Heart left ventricle (tissue), 16 donors: ENCODE data around the gene RGL2. TPM values are rescaled to one million over a fixed set of nuclear protein-coding genes. Genes with fewer than 3 reads are reported as not detected.

Source experiments
- ATAC-seq, 4 donors: fragments of 200-7000 bp; cut with Tn5 transposase; one replicate each; pipeline ENCODE4 v1.9.1; 2020 to 2022; ENCODE audit warnings: moderate library complexity in 4 of 4, mild to moderate bottlenecking in 3 of 4, moderate number of reproducible peaks in 1 of 4
- DNase-seq, 5 donors: peaks; one replicate each; pipeline ENCODE4 v3.0.0-alpha.2; 2020
- H3K27ac ChIP-seq, 12 donors: fragments of 200-600 bp; sonication (generic) in 4 of 12; one replicate each; pipeline versions ENCODE4 v1.5.0 to v1.8.0; 2016 to 2022; ENCODE audit warnings: mild to moderate bottlenecking in 2 of 12
- H3K27me3 ChIP-seq, 9 donors: fragments of 200-600 bp; sonication (generic) in 2 of 9; one replicate each; pipeline versions ENCODE4 v1.5.1 to v1.8.0; 2016 to 2022; ENCODE audit warnings: mild to moderate bottlenecking in 3 of 9
- H3K36me3 ChIP-seq, 9 donors: fragments of 200-600 bp; sonication (generic) in 2 of 9; one replicate each; pipeline versions ENCODE4 v1.5.0 to v1.8.0; 2018 to 2022; ENCODE audit warnings: mild to moderate bottlenecking in 2 of 9
- H3K4me1 ChIP-seq, 12 donors: fragments of 200-600 bp; sonication (generic) in 4 of 12; one replicate each; pipeline versions ENCODE4 v1.5.0 to v1.8.0; 2016 to 2022; ENCODE audit warnings: mild to moderate bottlenecking in 3 of 12
- H3K4me3 ChIP-seq, 12 donors: fragments of 200-600 bp; sonication (generic) in 4 of 12; one replicate each; pipeline versions ENCODE4 v1.5.0 to v1.8.0; 2017 to 2022; ENCODE audit warnings: mild to moderate bottlenecking in 9 of 12, moderate library complexity in 4 of 12
- H3K9me3 ChIP-seq, 12 donors: fragments of 200-600 bp; sonication (generic) in 4 of 12; one replicate each; pipeline versions ENCODE4 v1.5.0 to v1.8.0; 2016 to 2022; ENCODE audit warnings: mild to moderate bottlenecking in 1 of 12
- POLR2A ChIP-seq, 2 donors: fragments of 450-650 bp; IDR thresholded peaks; one replicate each; pipeline ENCODE4 v1.6.1; 2017; ENCODE audit warnings: antibody characterized with exemption in 2 of 2, mild to moderate bottlenecking in 2 of 2, moderate library complexity in 2 of 2
- WGBS, 4 donors: extraction: QIAGEN DNeasy Blood & Tissue Kit in 2 of 4; methylation state at CpG; one replicate each; pipeline versions ENCODE4 v1.1.5 to v1.1.7; 2013 to 2018; 5-methylcytosine and 5-hydroxymethylcytosine counted together
- intact Hi-C, 10 donors: fragments of 100-400 bp; cut with DNase I; formaldehyde crosslinking; loops; one replicate each; pipeline versions ENCODE4 v1.11.1 to v1.14.2; 2022
- polyA plus RNA-seq, 2 donors: library from polyadenylated mRNA; stranded (reverse); fragments of 200-250 nt; gene quantifications; one replicate each; pipeline ENCODE4 v1.2.3, GENCODE V29; 2013
- total RNA-seq, 9 donors: library from RNA; depleted of rRNA in 2 of 9; stranded (reverse); fragments of >200 nt in 2 of 9; fragmentation: NEBNext Ultra II Directional in 3 of 9; extraction: Animal tissue kit (Norgen Biotek cat#: 25700) in 3 of 9; gene quantifications; one replicate each; pipeline versions ENCODE4 v1.1.0 to v1.2.4, GENCODE V29; 2016 to 2023
- TF ChIP-seq, protein P1 (sequence below), 12 donors: fragments of 200-600 bp; sonication (generic) in 4 of 12; IDR thresholded peaks; one replicate each; pipeline versions ENCODE4 v1.5.0 to v1.8.0; 2018 to 2022; ENCODE audit warnings: antibody characterized with exemption in 12 of 12, mild to moderate bottlenecking in 5 of 12
- donor health status: ischemic (EF 13 %, LVEDD 7.1; RV severe dilation, severe dysfunction).
- donor health status: healthy with polysubstance abuse.
- donor health status: DM: no; HTN: yes; CAD: no.
- donor health status: DM: no; HTN: no; CAD: no.
- donor health status: ischemic (EF 25% LVEDD 6.9; RV normal size, moderate dysfunction).
- donor health status: ischemic (EF 25% LVEDD 5.7; RV mildly dilated, moderate dysfunction).
- donor health status: healthy.
- donor health status: DM: yes; HTN: yes; CAD: no.
- donor health status: ischemic (EF 35%, LVEDD 5.7; RV mildly dilated, moderate dysfunction).
- donor health status: nonischemic (EF 11% LVEDD 7.7; RV severe dilation, severe dysfunction).
- donor health status: DM: yes; HTN: yes; CAD: no.
- donor health status: PGD.
- donor health status: ischemic (EF 29% LVEDD 5.4; RV normal size, mild dysfunction).
- donor health status: nonischemic (EF 23%, LVEDD 6.1; RV moderate dilation, normal function).

The RGL2 gene
- total and polyA plus RNA-seq, 11 donors = 34.9 to 67.8 (median 48.4) TPM

- Histone ChIP-seq H3K27ac (no peak overlapping the region), H3K4me1 (no peaks in the 10 kb centered on the region), H3K36me3 (no peaks in the 10 kb centered on the region), H3K4me3 (no peak overlapping the region), H3K27me3 (no peaks in the 10 kb centered on the region), H3K9me3 (no peaks in the 10 kb centered on the region)
- intact Hi-C loops = no loop called here
- no peak for DNase-seq
- 81 to 92% (median 84%) methylated on average over 3 of the region's 3 CpGs for WGBS, 4 donors
- no peak for TF ChIP-seq POLR2A (IDR thresholded peaks at IDR 0.05)
- TF ChIP-seq, protein P1, sequence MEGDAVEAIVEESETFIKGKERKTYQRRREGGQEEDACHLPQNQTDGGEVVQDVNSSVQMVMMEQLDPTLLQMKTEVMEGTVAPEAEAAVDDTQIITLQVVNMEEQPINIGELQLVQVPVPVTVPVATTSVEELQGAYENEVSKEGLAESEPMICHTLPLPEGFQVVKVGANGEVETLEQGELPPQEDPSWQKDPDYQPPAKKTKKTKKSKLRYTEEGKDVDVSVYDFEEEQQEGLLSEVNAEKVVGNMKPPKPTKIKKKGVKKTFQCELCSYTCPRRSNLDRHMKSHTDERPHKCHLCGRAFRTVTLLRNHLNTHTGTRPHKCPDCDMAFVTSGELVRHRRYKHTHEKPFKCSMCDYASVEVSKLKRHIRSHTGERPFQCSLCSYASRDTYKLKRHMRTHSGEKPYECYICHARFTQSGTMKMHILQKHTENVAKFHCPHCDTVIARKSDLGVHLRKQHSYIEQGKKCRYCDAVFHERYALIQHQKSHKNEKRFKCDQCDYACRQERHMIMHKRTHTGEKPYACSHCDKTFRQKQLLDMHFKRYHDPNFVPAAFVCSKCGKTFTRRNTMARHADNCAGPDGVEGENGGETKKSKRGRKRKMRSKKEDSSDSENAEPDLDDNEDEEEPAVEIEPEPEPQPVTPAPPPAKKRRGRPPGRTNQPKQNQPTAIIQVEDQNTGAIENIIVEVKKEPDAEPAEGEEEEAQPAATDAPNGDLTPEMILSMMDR (IDR thresholded peaks at IDR 0.05) = no peak
- no peak for ATAC-seq
These were observed 37.8 kb upstream of the RGL2 start for GRCh38 chr6:33336495-33336894.

DNA sequence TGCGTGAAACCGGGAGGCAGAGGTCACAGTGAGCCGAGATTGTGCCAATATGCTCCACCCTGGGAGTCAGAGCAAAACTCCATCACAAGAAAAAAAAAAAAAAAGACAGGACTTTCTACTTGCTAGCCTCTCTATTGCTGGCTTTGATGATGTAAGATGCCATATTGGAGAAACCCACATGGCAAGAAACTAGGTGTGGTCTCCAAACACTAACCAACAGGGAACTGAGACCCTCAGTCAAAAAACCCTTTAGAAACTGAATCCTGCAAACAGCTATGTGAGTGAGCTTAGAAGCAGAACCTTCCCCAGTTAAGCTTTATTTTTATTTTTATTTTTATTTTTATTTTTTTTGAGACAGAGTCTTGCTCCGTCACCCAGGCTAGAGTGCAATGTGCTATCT, 37.2 kb upstream of the RGL2 start:
- H3K4me1 ChIP-seq = no peaks in the 10 kb centered on the region
- DNase-seq (no peak), ATAC-seq (no peak)
- no peak overlapping the region for H3K4me3 ChIP-seq
- H3K27me3 ChIP-seq = no peaks in the 10 kb centered on the region
- H3K27ac ChIP-seq = no peak overlapping the region
- no peaks in the 10 kb centered on the region for H3K36me3 ChIP-seq
- intact Hi-C loops = no loop called here
- H3K9me3 ChIP-seq = no peaks in the 10 kb centered on the region
- no peak for TF ChIP-seq POLR2A (IDR thresholded peaks at IDR 0.05)
- 79 to 87% (median 86%) methylated on average over 4 of the region's 4 CpGs for WGBS, 4 donors

GRCh38 chr6:33333666-33334065, 34.9 kb upstream of the RGL2 start:
- 88 to 91% (median 89%) methylated on average over 4 of the region's 4 CpGs for WGBS, 4 donors
- TF ChIP-seq, protein P1 (IDR thresholded peaks at IDR 0.05) = no peak
- Histone ChIP-seq H3K27ac (no peak overlapping the region), H3K36me3 (no peaks in the 10 kb centered on the region), H3K9me3 (no peaks in the 10 kb centered on the region), H3K4me1 (no peaks in the 10 kb centered on the region), H3K27me3 (no peaks in the 10 kb centered on the region), H3K4me3 (no peak overlapping the region)
- no peak for ATAC-seq
- intact Hi-C loops = no loop called here
- DNase-seq = no peak

DNA sequence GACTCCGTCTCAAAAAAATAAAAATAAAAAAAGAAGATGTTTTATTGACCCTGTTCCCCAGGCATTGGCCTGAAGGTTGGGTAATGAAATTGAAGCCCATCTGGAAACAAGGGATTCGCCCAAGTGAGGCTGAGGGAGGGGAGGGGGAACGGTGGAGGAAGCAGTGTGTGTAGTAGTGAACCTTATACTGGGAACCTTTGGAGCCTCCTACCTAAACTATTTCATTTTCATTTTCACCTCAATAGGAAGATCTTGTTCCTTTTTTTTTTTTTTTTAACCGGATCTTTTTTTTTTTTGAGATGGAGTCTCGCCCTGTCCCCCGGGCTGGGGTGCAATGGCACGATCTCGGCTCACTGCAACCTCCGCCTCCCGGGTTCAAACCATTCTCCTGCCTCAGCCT, 32.0 kb upstream of the RGL2 start:
- Histone ChIP-seq H3K27ac (no peak overlapping the region), H3K9me3 (no peaks in the 10 kb centered on the region), H3K27me3 (no peaks in the 10 kb centered on the region), H3K4me1 (no peaks in the 10 kb centered on the region), H3K36me3 (no peaks in the 10 kb centered on the region), H3K4me3 (no peak overlapping the region)
- 85 to 92% (median 89%) methylated on average over 10 of the region's 10 CpGs for WGBS, 4 donors
- intact Hi-C loops = no loop called here
- ATAC-seq = no peak
- TF ChIP-seq, protein P1 (IDR thresholded peaks at IDR 0.05) = no peak
- no peak for TF ChIP-seq POLR2A (IDR thresholded peaks at IDR 0.05)
- no peak for DNase-seq

- no peak for ATAC-seq
- H3K27ac ChIP-seq = no peak overlapping the region
- no peak for DNase-seq
- peaks cover 0 to 3% (median under 1%) of the 10 kb centered on the region in 12 donors for H3K4me1 ChIP-seq
- no peak overlapping the region for H3K4me3 ChIP-seq
- WGBS, 4 donors = 11 to 36% (median 29%) methylated on average over 3 to 5 of the region's 5 CpGs
- no peak for TF ChIP-seq POLR2A (IDR thresholded peaks at IDR 0.05)
- TF ChIP-seq, protein P1 (IDR thresholded peaks at IDR 0.05) = no peak
- H3K36me3 ChIP-seq = no peaks in the 10 kb centered on the region
- no peaks in the 10 kb centered on the region for H3K9me3 ChIP-seq
- intact Hi-C loops = no loop called here
- no peaks in the 10 kb centered on the region for H3K27me3 ChIP-seq
These were observed 30.3 kb upstream of the RGL2 start for GRCh38 chr6:33329058-33329457.
